H9 (cell line): ENCODE measurements around the gene GCG. TPM values are rescaled to one million over a fixed set of nuclear protein-coding genes. Genes with fewer than 3 reads are reported as not detected.

Experiments used
- DNase-seq: peaks from one replicate; pipeline ENCODE4 v3.0.0-alpha.2; 2017
- H2AFZ ChIP-seq: one replicate; pipeline ENCODE4 v1.6.1; 2013; ENCODE audit warnings: mild to moderate bottlenecking, low read length, control low read depth, moderate library complexity
- H2AK5ac ChIP-seq: 2 replicates; pipeline ENCODE4 v1.6.1; 2013; ENCODE audit warnings: low read length, control low read depth, mixed read lengths; ENCODE audit not compliant: insufficient read length
- H2BK120ac ChIP-seq: one replicate; pipeline ENCODE4 v1.6.1; 2013; ENCODE audit warnings: low read depth, mild to moderate bottlenecking, low read length, control low read depth, inconsistent platforms; ENCODE audit not compliant: poor library complexity, severe bottlenecking
- H2BK12ac ChIP-seq: 2 replicates; pipeline ENCODE4 v1.6.1; 2013; ENCODE audit warnings: low read length, control low read depth, mixed read lengths, low read depth; ENCODE audit not compliant: insufficient read length
- H2BK15ac ChIP-seq: 2 replicates; pipeline ENCODE4 v1.6.1; 2013; ENCODE audit warnings: low read depth, low read length, control low read depth
- H2BK20ac ChIP-seq: one replicate; pipeline ENCODE4 v1.6.1; 2013; ENCODE audit warnings: low read depth, mild to moderate bottlenecking, low read length, control low read depth, inconsistent platforms; ENCODE audit not compliant: poor library complexity, severe bottlenecking
- H2BK5ac ChIP-seq: 2 replicates; pipeline ENCODE4 v1.6.1; 2013; ENCODE audit warnings: low read length, control low read depth, mixed read lengths; ENCODE audit not compliant: insufficient read length
- H3K14ac ChIP-seq: 2 replicates; pipeline ENCODE4 v1.6.1; 2013; ENCODE audit warnings: low read length, control low read depth; ENCODE audit not compliant: insufficient read depth
- H3K18ac ChIP-seq: 2 replicates; pipeline ENCODE4 v1.6.1; 2013; ENCODE audit warnings: low read depth, mild to moderate bottlenecking, mixed read lengths, low read length, control low read depth; ENCODE audit not compliant: insufficient read length
- H3K23ac ChIP-seq: 2 replicates; pipeline ENCODE4 v1.6.1; 2013; ENCODE audit warnings: low read length, control low read depth, mixed read lengths, low read depth; ENCODE audit not compliant: insufficient read length
- H3K23me2 ChIP-seq: 2 replicates; pipeline ENCODE4 v1.6.1; 2013; ENCODE audit warnings: low read depth, mild to moderate bottlenecking, mixed read lengths, low read length, control low read depth; ENCODE audit not compliant: insufficient read length, poor library complexity, severe bottlenecking
- H3K27ac ChIP-seq: 2 replicates; pipeline ENCODE4 v1.5.1; 2013; ENCODE audit warnings: low read length, control low read depth, mixed read lengths, low read depth; ENCODE audit not compliant: insufficient read length
- H3K27me3 ChIP-seq: 2 replicates; pipeline ENCODE4 v1.6.1; 2013; ENCODE audit warnings: low read length, control low read depth, inconsistent platforms; ENCODE audit not compliant: insufficient read depth
- H3K4ac ChIP-seq: 2 replicates; pipeline ENCODE4 v1.6.1; 2013; ENCODE audit warnings: low read depth, mild to moderate bottlenecking, control low read depth, inconsistent platforms, low read length, moderate library complexity
- H3K4me1 ChIP-seq: 2 replicates; pipeline ENCODE4 v1.6.1; 2013; ENCODE audit warnings: low read length, control low read depth, inconsistent platforms; ENCODE audit not compliant: insufficient read depth
- H3K4me2 ChIP-seq: 2 replicates; pipeline ENCODE4 v1.6.1; 2013; ENCODE audit warnings: low read length, control low read depth, mixed read lengths; ENCODE audit not compliant: insufficient read length, insufficient read depth
- H3K56ac ChIP-seq: 2 replicates; pipeline ENCODE4 v1.6.1; 2013; ENCODE audit warnings: low read depth, mild to moderate bottlenecking, mixed read lengths, low read length, control low read depth; ENCODE audit not compliant: insufficient read length
- H3K79me1 ChIP-seq: 2 replicates; pipeline ENCODE4 v1.6.1; 2013; ENCODE audit warnings: low read depth, mild to moderate bottlenecking, moderate library complexity, low read length, control low read depth, inconsistent platforms; ENCODE audit not compliant: insufficient read depth, poor library complexity, severe bottlenecking
- H3K79me2 ChIP-seq: 2 replicates; pipeline ENCODE4 v1.6.1; 2013; ENCODE audit warnings: low read length, control low read depth, inconsistent platforms; ENCODE audit not compliant: insufficient read depth
- H3K9ac ChIP-seq: 2 replicates; pipeline ENCODE4 v1.6.1; 2013; ENCODE audit warnings: low read length, control low read depth, mixed read lengths; ENCODE audit not compliant: insufficient read length; ENCODE audit errors: extremely low read depth
- H3K9me3 ChIP-seq: one replicate; pipeline ENCODE4 v1.6.1; 2013; ENCODE audit warnings: low read depth, low read length, inconsistent platforms; ENCODE audit not compliant: control insufficient read depth
- H3T11ph ChIP-seq: one replicate; pipeline ENCODE4 v1.6.1; 2013; ENCODE audit warnings: mild to moderate bottlenecking, low read length, control low read depth, inconsistent platforms
- H4K20me1 ChIP-seq: one replicate; pipeline ENCODE4 v1.6.1; 2013; ENCODE audit not compliant: control insufficient read depth, insufficient read length, insufficient read depth
- H4K5ac ChIP-seq: 2 replicates; pipeline ENCODE4 v1.6.1; 2013; ENCODE audit warnings: low read depth, mild to moderate bottlenecking, mixed read lengths, low read length, control low read depth; ENCODE audit not compliant: insufficient read length
- H4K8ac ChIP-seq: replicated peaks from 2 replicates; pipeline ENCODE4 v1.6.1; 2013; ENCODE audit warnings: low read length, control low read depth, mixed read lengths, low read depth; ENCODE audit not compliant: insufficient read length
- H4K91ac ChIP-seq: 2 replicates; pipeline ENCODE4 v1.6.1; 2013; ENCODE audit warnings: low read depth, mild to moderate bottlenecking, moderate library complexity, mixed read lengths, low read length, control low read depth; ENCODE audit not compliant: insufficient read length
- H3K27ac Mint-ChIP-seq, 3 experiments: 2 replicates in 2 of 3; 3 replicates in 1 of 3; pipeline ENCODE4 v1.8.0; 2020 to 2021; ENCODE audit warnings: mixed read lengths in 3 of 3, mild to moderate bottlenecking in 1 of 3, moderate library complexity in 1 of 3
- H3K27me3 Mint-ChIP-seq: 2 replicates; pipeline ENCODE4 v1.8.0; 2021; ENCODE audit warnings: low read depth, mild to moderate bottlenecking, moderate library complexity, mixed read lengths
- H3K36me3 Mint-ChIP-seq, 3 experiments: 2 replicates in 2 of 3; 3 replicates in 1 of 3; pipeline ENCODE4 v1.8.0; 2020 to 2021; ENCODE audit warnings: low read depth in 3 of 3, mixed read lengths in 3 of 3; ENCODE audit not compliant: insufficient read depth in 1 of 3
- H3K4me1 Mint-ChIP-seq, 2 experiments: 2 replicates each; pipeline ENCODE4 v1.8.0; 2020; ENCODE audit warnings: mixed read lengths in 2 of 2
- H3K4me3 Mint-ChIP-seq, 2 experiments: 2 replicates in 1 of 2; 3 replicates in 1 of 2; pipeline ENCODE4 v1.8.0; 2020 to 2021; ENCODE audit warnings: mild to moderate bottlenecking in 2 of 2, mixed read lengths in 2 of 2, moderate library complexity in 1 of 2
- H3K9me3 Mint-ChIP-seq, 2 experiments: 2 replicates in 1 of 2; 3 replicates in 1 of 2; pipeline ENCODE4 v1.8.0; 2020; ENCODE audit warnings: mild to moderate bottlenecking in 2 of 2, mixed read lengths in 2 of 2, moderate library complexity in 1 of 2
- CTCF ChIP-seq: fragments of 200-600 bp; sonication (generic); conservative IDR thresholded peaks from 3 replicates; pipeline ENCODE4 v1.8.0; 2021; ENCODE audit warnings: antibody characterized with exemption, mild to moderate bottlenecking
- WGBS: extraction: QIAGEN DNeasy Blood & Tissue Kit; methylation state at CpG from one replicate; pipeline ENCODE4 v1.1.7; 2013; ENCODE audit warnings: missing lambda C conversion rate, low lambda C conversion rate, mixed read lengths; ENCODE audit not compliant: insufficient read length; ENCODE audit errors: extremely low coverage; 5-methylcytosine and 5-hydroxymethylcytosine counted together
- total RNA-seq: library from RNA; stranded (reverse); gene quantifications from 2 replicates; pipeline ENCODE4 v1.2.1, GENCODE V29; 2021

The GCG gene
- total RNA-seq, 1 experiment from 2014 or later, result not detected

- Histone ChIP-seq H3K79me2 (no peaks in the 10 kb centered on the region), H3K27me3 (no peaks in the 10 kb centered on the region), H3K4me2 (no peak overlapping the region), H4K20me1 (no peaks in the 10 kb centered on the region), H3K4ac (no peak overlapping the region), H2BK15ac (no peak overlapping the region), H3K23ac (no peak overlapping the region), H3K9me3 (no peaks in the 10 kb centered on the region), H2AK5ac (no peak overlapping the region), H3K18ac (no peak overlapping the region), H3K4me1 (no peaks in the 10 kb centered on the region), H2BK5ac (no peak overlapping the region), H3K27ac (no peak overlapping the region), H3K56ac (no peak overlapping the region), H3K9ac (no peak overlapping the region), H4K8ac (no peak overlapping the region), H3K23me2 (no peaks in the 10 kb centered on the region), H4K91ac (no peak overlapping the region), H3K79me1 (no peaks in the 10 kb centered on the region), H3K14ac (no peak overlapping the region), H2BK12ac (no peak overlapping the region), H2BK20ac (no peak overlapping the region), H3T11ph (no peak overlapping the region), H4K5ac (no peak overlapping the region), H2AFZ (no peak overlapping the region), H2BK120ac (no peak overlapping the region)
- Mint-ChIP-seq H3K27me3 (peaks cover 3% of the 10 kb centered on the region; the same call in 1 of the 2 replicates), H3K9me3 (no peaks in the 10 kb centered on the region), H3K36me3 (no peaks in the 10 kb centered on the region), H3K27ac (no peak overlapping the region), H3K4me3 (no peak overlapping the region), H3K4me1 (no peaks in the 10 kb centered on the region)
- no peak for DNase-seq
- TF ChIP-seq CTCF, result no peak
- WGBS, result no CpG with 5 or more reads among the region's 3 CpGs
Observed at GRCh38 chr2:162156149-162156548, 4.1 kb upstream of the GCG start.
